GM23338 (cell line): ENCODE results near the gene ZNF892. TPM values are rescaled to one million over a fixed set of nuclear protein-coding genes. Genes with fewer than 3 reads are reported as not detected.

Experiments used
- ATAC-seq: fragments of 200-7000 bp; cut with Tn5 transposase; 3 replicates; pipeline ENCODE4 v1.9.1; 2020
- DNase-seq: peaks from one replicate; pipeline ENCODE4 v3.0.0-alpha.2; 2015; ENCODE audit warnings: low spot score
- H2AFZ ChIP-seq: fragments of 200-600 bp; sonication (generic); 2 replicates; pipeline ENCODE4 v1.8.0; 2016; ENCODE audit warnings: antibody characterized with exemption, mild to moderate bottlenecking, moderate library complexity
- H3F3A ChIP-seq: fragments of 200-600 bp; sonication (generic); replicated peaks from 2 replicates; pipeline ENCODE4 v1.8.0; 2017; ENCODE audit warnings: antibody characterized with exemption, mixed run types, low read depth
- H3K27ac ChIP-seq: fragments of 200-600 bp; sonication (generic); 2 replicates; pipeline ENCODE4 v1.6.1; 2016; ENCODE audit warnings: low read depth
- H3K27me3 ChIP-seq: fragments of 200-600 bp; sonication (generic); 2 replicates; pipeline ENCODE4 v1.8.0; 2016; ENCODE audit warnings: mild to moderate bottlenecking, mixed run types, moderate library complexity; ENCODE audit not compliant: insufficient read depth
- H3K36me3 ChIP-seq: fragments of 200-600 bp; sonication (generic); 2 replicates; pipeline ENCODE4 v1.8.0; 2016; ENCODE audit warnings: mild to moderate bottlenecking; ENCODE audit not compliant: insufficient read depth
- H3K4me1 ChIP-seq: fragments of 200-600 bp; sonication (generic); 2 replicates; pipeline ENCODE4 v1.8.0; 2016; ENCODE audit warnings: mild to moderate bottlenecking, moderate library complexity; ENCODE audit not compliant: insufficient read depth
- H3K4me2 ChIP-seq: fragments of 200-600 bp; sonication (generic); 2 replicates; pipeline ENCODE4 v1.7.1; 2017; ENCODE audit warnings: mixed run types
- H3K4me3 ChIP-seq: fragments of 200-600 bp; sonication (generic); 2 replicates; pipeline ENCODE4 v1.6.1; 2016; ENCODE audit warnings: mixed run types
- H3K79me2 ChIP-seq: fragments of 200-600 bp; sonication (generic); replicated peaks from 2 replicates; pipeline ENCODE4 v1.8.0; 2017; ENCODE audit warnings: mild to moderate bottlenecking; ENCODE audit not compliant: insufficient read depth
- H3K9me2 ChIP-seq: fragments of 200-600 bp; sonication (generic); 2 replicates; pipeline ENCODE4 v1.8.0; 2017; ENCODE audit not compliant: insufficient read depth
- H4K20me1 ChIP-seq: fragments of 200-600 bp; sonication (generic); replicated peaks from 2 replicates; pipeline ENCODE4 v1.8.0; 2017; ENCODE audit warnings: mild to moderate bottlenecking; ENCODE audit not compliant: insufficient read depth
- H3K27ac Mint-ChIP-seq: 2 replicates; pipeline ENCODE4 v1.8.0; 2020; ENCODE audit warnings: inconsistent platforms, mild to moderate bottlenecking, moderate library complexity, mixed read lengths
- H3K27me3 Mint-ChIP-seq: 3 replicates; pipeline ENCODE4 v1.8.0; 2022; ENCODE audit warnings: low read depth, mild to moderate bottlenecking, moderate library complexity, mixed read lengths, inconsistent platforms; ENCODE audit not compliant: insufficient read depth, poor library complexity
- H3K36me3 Mint-ChIP-seq: 3 replicates; pipeline ENCODE4 v1.8.0; 2021; ENCODE audit warnings: low read depth, mild to moderate bottlenecking, inconsistent platforms, moderate library complexity, mixed read lengths
- H3K4me1 Mint-ChIP-seq: 3 replicates; pipeline ENCODE4 v1.8.0; 2020; ENCODE audit warnings: mild to moderate bottlenecking, inconsistent platforms, mixed read lengths
- H3K4me3 Mint-ChIP-seq: 3 replicates; pipeline ENCODE4 v1.8.0; 2021; ENCODE audit warnings: moderate library complexity, mild to moderate bottlenecking, inconsistent platforms, mixed read lengths
- H3K9me3 Mint-ChIP-seq: 3 replicates; pipeline ENCODE4 v1.8.0; 2020; ENCODE audit warnings: moderate library complexity, mild to moderate bottlenecking, inconsistent platforms, mixed read lengths
- CREB1 ChIP-seq: fragments of 250-450 bp; sonication (Bioruptor Pico); IDR thresholded peaks from 2 replicates; pipeline ENCODE4 v1.5.0; 2020; ENCODE audit warnings: low read depth, mild to moderate bottlenecking, moderate library complexity
- EZH2 ChIP-seq: fragments of 200-600 bp; sonication (generic); IDR thresholded peaks from one replicate; pipeline ENCODE4 v1.8.0; 2017; ENCODE audit warnings: antibody characterized with exemption, mild to moderate bottlenecking, low read depth; ENCODE audit not compliant: unreplicated experiment
- EZH2phosphoT487 ChIP-seq: fragments of 200-600 bp; sonication (generic); IDR thresholded peaks from one replicate; pipeline ENCODE4 v1.8.1; 2018; ENCODE audit warnings: antibody characterized with exemption; ENCODE audit not compliant: unreplicated experiment
- JUNB ChIP-seq: IDR thresholded peaks from one replicate; pipeline ENCODE4 v1.6.1; 2016; ENCODE audit warnings: antibody characterized with exemption; ENCODE audit not compliant: unreplicated experiment
- NANOG ChIP-seq: IDR thresholded peaks from 2 replicates; pipeline ENCODE4 v1.6.1; 2016; ENCODE audit warnings: antibody characterized with exemption, borderline replicate concordance
- POLR2AphosphoS5 ChIP-seq: IDR thresholded peaks from 2 replicates; pipeline ENCODE4 v1.6.1; 2016; ENCODE audit warnings: antibody characterized with exemption, low read depth
- STAT1 ChIP-seq: IDR thresholded peaks from one replicate; pipeline ENCODE4 v1.6.1; 2016; ENCODE audit warnings: antibody characterized with exemption; ENCODE audit not compliant: unreplicated experiment
- ZNF114 ChIP-seq: fragments of 250-450 bp; sonication (Bioruptor Pico); IDR thresholded peaks from 2 replicates; pipeline ENCODE4 v1.5.0; 2020; ENCODE audit warnings: mild to moderate bottlenecking, moderate library complexity
- ZNF331 ChIP-seq: fragments of 250-450 bp; sonication (Bioruptor Pico); IDR thresholded peaks from 2 replicates; pipeline ENCODE4 v1.5.0; 2020; ENCODE audit warnings: low read depth, mild to moderate bottlenecking, moderate library complexity
- polyA plus RNA-seq: library from polyadenylated mRNA; unstranded; fragments of >200 nt; fragmentation: Nextera tagmentation; extraction: Ambion mirVana; gene quantifications from 2 replicates; pipeline ENCODE4 v1.2.1, GENCODE V29; 2016
- total RNA-seq: library from RNA; depleted of rRNA; stranded (reverse); fragments of >200 nt; shearing (Covaris generic); gene quantifications from 2 replicates; pipeline ENCODE4 v1.2.3, GENCODE V29; 2014
- TF ChIP-seq, protein P1 (sequence below): IDR thresholded peaks from one replicate; pipeline ENCODE4 v1.6.1; 2018; ENCODE audit warnings: antibody characterized with exemption; ENCODE audit not compliant: unreplicated experiment
- TF ChIP-seq, protein P2 (sequence below), 2 experiments: fragments of 200-600 bp in 1 of 2; sonication (generic) in 1 of 2; conservative IDR thresholded peaks; 2 replicates each; pipeline versions ENCODE4 v1.5.1 to v1.6.1; 2016 to 2017; ENCODE audit warnings: antibody characterized with exemption in 2 of 2, low read depth in 2 of 2, mild to moderate bottlenecking in 2 of 2, moderate library complexity in 1 of 2
- TF ChIP-seq, protein P3 (sequence below): fragments of 250-450 bp; sonication (Bioruptor Pico); IDR thresholded peaks from 2 replicates; pipeline ENCODE4 v1.5.0; 2020; ENCODE audit warnings: mild to moderate bottlenecking, moderate library complexity
- TF ChIP-seq, protein P4 (sequence below): IDR thresholded peaks from 2 replicates; pipeline ENCODE4 v1.6.1; 2016; ENCODE audit warnings: antibody characterized with exemption

ZNF892 gene
- total and polyA plus RNA-seq, 2 experiments from 2014 or later, result 2.2 to 17.9 TPM

DNA sequence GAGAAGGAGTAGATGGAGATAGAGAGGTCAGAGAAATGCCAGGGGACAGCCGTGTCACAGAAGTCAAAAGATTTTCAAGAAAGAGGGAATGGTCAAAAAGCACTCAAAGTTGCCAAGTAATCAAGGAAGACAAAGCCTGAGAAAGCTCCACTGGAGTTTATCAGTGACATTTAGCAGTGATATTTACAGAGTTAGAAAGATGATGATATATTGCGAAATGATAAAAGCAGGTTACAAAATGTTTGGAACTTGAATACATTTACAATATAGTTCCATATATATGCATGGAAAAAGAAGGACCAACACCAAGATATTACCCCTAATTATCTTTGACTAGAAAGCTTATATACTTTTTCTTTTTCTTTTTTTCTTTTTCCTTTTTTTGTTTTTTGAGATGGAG lies 21.3 kb upstream of the ZNF892 start:
- Histone ChIP-seq H3K9me2 (no peaks in the 10 kb centered on the region), H3F3A (no peaks in the 10 kb centered on the region), H3K4me3 (no peak overlapping the region), H3K4me1 (no peaks in the 10 kb centered on the region), H3K27me3 (no peaks in the 10 kb centered on the region), H3K36me3 (no peaks in the 10 kb centered on the region), H3K4me2 (no peak overlapping the region), H4K20me1 (no peaks in the 10 kb centered on the region), H2AFZ (no peak overlapping the region), H3K79me2 (no peaks in the 10 kb centered on the region), H3K27ac (no peak overlapping the region)
- peaks cover 12% of the 10 kb centered on the region for H3K36me3 Mint-ChIP-seq
- H3K27me3 Mint-ChIP-seq, result peaks cover 5% of the 10 kb centered on the region
- TF ChIP-seq EZH2 (no peak), POLR2AphosphoS5 (no peak), CREB1 (CRISPR knock-in tag) (no peak), EZH2phosphoT487 (no peak), ZNF114 (CRISPR knock-in tag) (no peak), JUNB (no peak), STAT1 (no peak), ZNF331 (CRISPR knock-in tag) (no peak), NANOG (no peak)
- TF ChIP-seq, protein P1, sequence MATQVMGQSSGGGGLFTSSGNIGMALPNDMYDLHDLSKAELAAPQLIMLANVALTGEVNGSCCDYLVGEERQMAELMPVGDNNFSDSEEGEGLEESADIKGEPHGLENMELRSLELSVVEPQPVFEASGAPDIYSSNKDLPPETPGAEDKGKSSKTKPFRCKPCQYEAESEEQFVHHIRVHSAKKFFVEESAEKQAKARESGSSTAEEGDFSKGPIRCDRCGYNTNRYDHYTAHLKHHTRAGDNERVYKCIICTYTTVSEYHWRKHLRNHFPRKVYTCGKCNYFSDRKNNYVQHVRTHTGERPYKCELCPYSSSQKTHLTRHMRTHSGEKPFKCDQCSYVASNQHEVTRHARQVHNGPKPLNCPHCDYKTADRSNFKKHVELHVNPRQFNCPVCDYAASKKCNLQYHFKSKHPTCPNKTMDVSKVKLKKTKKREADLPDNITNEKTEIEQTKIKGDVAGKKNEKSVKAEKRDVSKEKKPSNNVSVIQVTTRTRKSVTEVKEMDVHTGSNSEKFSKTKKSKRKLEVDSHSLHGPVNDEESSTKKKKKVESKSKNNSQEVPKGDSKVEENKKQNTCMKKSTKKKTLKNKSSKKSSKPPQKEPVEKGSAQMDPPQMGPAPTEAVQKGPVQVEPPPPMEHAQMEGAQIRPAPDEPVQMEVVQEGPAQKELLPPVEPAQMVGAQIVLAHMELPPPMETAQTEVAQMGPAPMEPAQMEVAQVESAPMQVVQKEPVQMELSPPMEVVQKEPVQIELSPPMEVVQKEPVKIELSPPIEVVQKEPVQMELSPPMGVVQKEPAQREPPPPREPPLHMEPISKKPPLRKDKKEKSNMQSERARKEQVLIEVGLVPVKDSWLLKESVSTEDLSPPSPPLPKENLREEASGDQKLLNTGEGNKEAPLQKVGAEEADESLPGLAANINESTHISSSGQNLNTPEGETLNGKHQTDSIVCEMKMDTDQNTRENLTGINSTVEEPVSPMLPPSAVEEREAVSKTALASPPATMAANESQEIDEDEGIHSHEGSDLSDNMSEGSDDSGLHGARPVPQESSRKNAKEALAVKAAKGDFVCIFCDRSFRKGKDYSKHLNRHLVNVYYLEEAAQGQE, result no peak
- TF ChIP-seq, protein P2, sequence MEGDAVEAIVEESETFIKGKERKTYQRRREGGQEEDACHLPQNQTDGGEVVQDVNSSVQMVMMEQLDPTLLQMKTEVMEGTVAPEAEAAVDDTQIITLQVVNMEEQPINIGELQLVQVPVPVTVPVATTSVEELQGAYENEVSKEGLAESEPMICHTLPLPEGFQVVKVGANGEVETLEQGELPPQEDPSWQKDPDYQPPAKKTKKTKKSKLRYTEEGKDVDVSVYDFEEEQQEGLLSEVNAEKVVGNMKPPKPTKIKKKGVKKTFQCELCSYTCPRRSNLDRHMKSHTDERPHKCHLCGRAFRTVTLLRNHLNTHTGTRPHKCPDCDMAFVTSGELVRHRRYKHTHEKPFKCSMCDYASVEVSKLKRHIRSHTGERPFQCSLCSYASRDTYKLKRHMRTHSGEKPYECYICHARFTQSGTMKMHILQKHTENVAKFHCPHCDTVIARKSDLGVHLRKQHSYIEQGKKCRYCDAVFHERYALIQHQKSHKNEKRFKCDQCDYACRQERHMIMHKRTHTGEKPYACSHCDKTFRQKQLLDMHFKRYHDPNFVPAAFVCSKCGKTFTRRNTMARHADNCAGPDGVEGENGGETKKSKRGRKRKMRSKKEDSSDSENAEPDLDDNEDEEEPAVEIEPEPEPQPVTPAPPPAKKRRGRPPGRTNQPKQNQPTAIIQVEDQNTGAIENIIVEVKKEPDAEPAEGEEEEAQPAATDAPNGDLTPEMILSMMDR (conservative IDR thresholded peaks at IDR 0.05; ENCODE audit: low read depth in 2 of 2), result no peak
- TF ChIP-seq, protein P3, sequence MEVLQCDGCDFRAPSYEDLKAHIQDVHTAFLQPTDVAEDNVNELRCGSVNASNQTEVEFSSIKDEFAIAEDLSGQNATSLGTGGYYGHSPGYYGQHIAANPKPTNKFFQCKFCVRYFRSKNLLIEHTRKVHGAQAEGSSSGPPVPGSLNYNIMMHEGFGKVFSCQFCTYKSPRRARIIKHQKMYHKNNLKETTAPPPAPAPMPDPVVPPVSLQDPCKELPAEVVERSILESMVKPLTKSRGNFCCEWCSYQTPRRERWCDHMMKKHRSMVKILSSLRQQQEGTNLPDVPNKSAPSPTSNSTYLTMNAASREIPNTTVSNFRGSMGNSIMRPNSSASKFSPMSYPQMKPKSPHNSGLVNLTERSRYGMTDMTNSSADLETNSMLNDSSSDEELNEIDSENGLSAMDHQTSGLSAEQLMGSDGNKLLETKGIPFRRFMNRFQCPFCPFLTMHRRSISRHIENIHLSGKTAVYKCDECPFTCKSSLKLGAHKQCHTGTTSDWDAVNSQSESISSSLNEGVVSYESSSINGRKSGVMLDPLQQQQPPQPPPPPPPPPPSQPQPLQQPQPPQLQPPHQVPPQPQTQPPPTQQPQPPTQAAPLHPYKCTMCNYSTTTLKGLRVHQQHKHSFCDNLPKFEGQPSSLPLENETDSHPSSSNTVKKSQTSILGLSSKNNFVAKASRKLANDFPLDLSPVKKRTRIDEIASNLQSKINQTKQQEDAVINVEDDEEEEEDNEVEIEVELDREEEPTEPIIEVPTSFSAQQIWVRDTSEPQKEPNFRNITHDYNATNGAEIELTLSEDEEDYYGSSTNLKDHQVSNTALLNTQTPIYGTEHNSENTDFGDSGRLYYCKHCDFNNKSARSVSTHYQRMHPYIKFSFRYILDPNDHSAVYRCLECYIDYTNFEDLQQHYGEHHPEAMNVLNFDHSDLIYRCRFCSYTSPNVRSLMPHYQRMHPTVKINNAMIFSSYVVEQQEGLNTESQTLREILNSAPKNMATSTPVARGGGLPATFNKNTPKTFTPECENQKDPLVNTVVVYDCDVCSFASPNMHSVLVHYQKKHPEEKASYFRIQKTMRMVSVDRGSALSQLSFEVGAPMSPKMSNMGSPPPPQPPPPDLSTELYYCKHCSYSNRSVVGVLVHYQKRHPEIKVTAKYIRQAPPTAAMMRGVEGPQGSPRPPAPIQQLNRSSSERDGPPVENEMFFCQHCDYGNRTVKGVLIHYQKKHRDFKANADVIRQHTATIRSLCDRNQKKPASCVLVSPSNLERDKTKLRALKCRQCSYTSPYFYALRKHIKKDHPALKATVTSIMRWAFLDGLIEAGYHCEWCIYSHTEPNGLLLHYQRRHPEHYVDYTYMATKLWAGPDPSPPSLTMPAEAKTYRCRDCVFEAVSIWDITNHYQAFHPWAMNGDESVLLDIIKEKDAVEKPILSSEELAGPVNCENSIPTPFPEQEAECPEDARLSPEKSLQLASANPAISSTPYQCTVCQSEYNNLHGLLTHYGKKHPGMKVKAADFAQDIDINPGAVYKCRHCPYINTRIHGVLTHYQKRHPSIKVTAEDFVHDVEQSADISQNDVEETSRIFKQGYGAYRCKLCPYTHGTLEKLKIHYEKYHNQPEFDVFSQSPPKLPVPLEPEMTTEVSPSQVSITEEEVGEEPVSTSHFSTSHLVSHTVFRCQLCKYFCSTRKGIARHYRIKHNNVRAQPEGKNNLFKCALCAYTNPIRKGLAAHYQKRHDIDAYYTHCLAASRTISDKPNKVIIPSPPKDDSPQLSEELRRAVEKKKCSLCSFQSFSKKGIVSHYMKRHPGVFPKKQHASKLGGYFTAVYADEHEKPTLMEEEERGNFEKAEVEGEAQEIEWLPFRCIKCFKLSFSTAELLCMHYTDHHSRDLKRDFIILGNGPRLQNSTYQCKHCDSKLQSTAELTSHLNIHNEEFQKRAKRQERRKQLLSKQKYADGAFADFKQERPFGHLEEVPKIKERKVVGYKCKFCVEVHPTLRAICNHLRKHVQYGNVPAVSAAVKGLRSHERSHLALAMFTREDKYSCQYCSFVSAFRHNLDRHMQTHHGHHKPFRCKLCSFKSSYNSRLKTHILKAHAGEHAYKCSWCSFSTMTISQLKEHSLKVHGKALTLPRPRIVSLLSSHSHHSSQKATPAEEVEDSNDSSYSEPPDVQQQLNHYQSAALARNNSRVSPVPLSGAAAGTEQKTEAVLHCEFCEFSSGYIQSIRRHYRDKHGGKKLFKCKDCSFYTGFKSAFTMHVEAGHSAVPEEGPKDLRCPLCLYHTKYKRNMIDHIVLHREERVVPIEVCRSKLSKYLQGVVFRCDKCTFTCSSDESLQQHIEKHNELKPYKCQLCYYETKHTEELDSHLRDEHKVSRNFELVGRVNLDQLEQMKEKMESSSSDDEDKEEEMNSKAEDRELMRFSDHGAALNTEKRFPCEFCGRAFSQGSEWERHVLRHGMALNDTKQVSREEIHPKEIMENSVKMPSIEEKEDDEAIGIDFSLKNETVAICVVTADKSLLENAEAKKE (CRISPR knock-in tag), result no peak
- TF ChIP-seq, protein P4, sequence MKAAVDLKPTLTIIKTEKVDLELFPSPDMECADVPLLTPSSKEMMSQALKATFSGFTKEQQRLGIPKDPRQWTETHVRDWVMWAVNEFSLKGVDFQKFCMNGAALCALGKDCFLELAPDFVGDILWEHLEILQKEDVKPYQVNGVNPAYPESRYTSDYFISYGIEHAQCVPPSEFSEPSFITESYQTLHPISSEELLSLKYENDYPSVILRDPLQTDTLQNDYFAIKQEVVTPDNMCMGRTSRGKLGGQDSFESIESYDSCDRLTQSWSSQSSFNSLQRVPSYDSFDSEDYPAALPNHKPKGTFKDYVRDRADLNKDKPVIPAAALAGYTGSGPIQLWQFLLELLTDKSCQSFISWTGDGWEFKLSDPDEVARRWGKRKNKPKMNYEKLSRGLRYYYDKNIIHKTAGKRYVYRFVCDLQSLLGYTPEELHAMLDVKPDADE, result no peak
- H3K4me3 Mint-ChIP-seq, result no peak overlapping the region
- DNase-seq, result no peak
- ATAC-seq, result no peak
- H3K4me1 Mint-ChIP-seq, result no peaks in the 10 kb centered on the region
- H3K9me3 Mint-ChIP-seq, result 0 out of 3 replicates have a peak, but pooled peaks cover under 1% of the 10 kb centered on the region
- no peak overlapping the region for H3K27ac Mint-ChIP-seq
